HepG2 (cell line): Measurements from ENCODE around the gene CHD9. TPM values are rescaled to one million over a fixed set of nuclear protein-coding genes. Genes with fewer than 3 reads are reported as not detected.

Experiments used
- ATAD3A ChIP-seq: sonication (generic); formaldehyde crosslinking; IDR thresholded peaks from 2 replicates; pipeline ENCODE4 v1.4.0; 2020; ENCODE audit warnings: missing genetic modification reagents
- GATAD1 ChIP-seq: IDR thresholded peaks from 2 replicates; pipeline ENCODE4 v1.6.1; 2016; ENCODE audit warnings: missing genetic modification reagents, missing compliant biosample characterization
- KAT8 ChIP-seq: IDR thresholded peaks from 2 replicates; pipeline ENCODE4 v1.6.1; 2016; ENCODE audit warnings: missing genetic modification reagents, missing compliant biosample characterization
- MZF1 ChIP-seq: sonication (generic); formaldehyde crosslinking; IDR thresholded peaks from 2 replicates; pipeline ENCODE4 v1.8.1; 2023; ENCODE audit warnings: mild to moderate bottlenecking, missing genetic modification reagents, borderline replicate concordance
- RARA ChIP-seq: IDR thresholded peaks from 2 replicates; pipeline ENCODE4 v1.6.1; 2016; ENCODE audit warnings: missing genetic modification reagents, missing compliant biosample characterization
- RBFOX2 ChIP-seq: fragments of 200-400 bp; formaldehyde crosslinking; IDR thresholded peaks from 2 replicates; pipeline ENCODE4 v1.6.1; 2017; ENCODE audit warnings: low read depth, mild to moderate bottlenecking, low read length
- SMARCC2 ChIP-seq: fragments of 450-650 bp; IDR thresholded peaks from 2 replicates; pipeline ENCODE4 v1.6.1; 2017; ENCODE audit warnings: antibody characterized with exemption, mild to moderate bottlenecking
- STAG1 ChIP-seq: sonication (generic); formaldehyde crosslinking; IDR thresholded peaks from 2 replicates; pipeline ENCODE4 v1.4.0; 2020; ENCODE audit warnings: missing genetic modification reagents
- TBX3 ChIP-seq: fragments of 450-650 bp; IDR thresholded peaks from 2 replicates; pipeline ENCODE4 v1.6.1; 2017; ENCODE audit warnings: antibody characterized with exemption, mild to moderate bottlenecking, inconsistent platforms, borderline replicate concordance
- THYN1 ChIP-seq: sonication (generic); formaldehyde crosslinking; IDR thresholded peaks from 2 replicates; pipeline ENCODE4 v1.8.1; 2023; ENCODE audit warnings: low read depth, mild to moderate bottlenecking, moderate library complexity, missing genetic modification reagents, borderline replicate concordance
- ZNF260 ChIP-seq: sonication (generic); formaldehyde crosslinking; IDR thresholded peaks from 2 replicates; pipeline ENCODE4 v1.4.0; 2020; ENCODE audit warnings: missing genetic modification reagents, low read depth, mild to moderate bottlenecking, borderline replicate concordance
- polyA plus RNA-seq, 8 experiments: library from polyadenylated mRNA; depleted of rRNA in 3 of 8; stranded (reverse) in 7 of 8; unstranded in 1 of 8; fragments of >200 nt; fragmentation: Illumina TruSeq in 4 of 8; extraction: Trizol in 4 of 8; gene quantifications; 2 replicates each; pipeline versions ENCODE4 v1.2.1 to v1.2.3, GENCODE V29; 2011 to 2016; ENCODE audit warnings: low read depth in 4 of 8, missing spikeins in 1 of 8, mixed read lengths in 1 of 8; ENCODE audit not compliant: insufficient read depth in 1 of 8
- total RNA-seq, 5 experiments: library from RNA; depleted of rRNA; stranded (reverse); fragments of >200 nt; fragmentation: Illumina TruSeq; extraction: Trizol; gene quantifications; 2 replicates each; pipeline ENCODE4 v1.2.3, GENCODE V29; 2016; ENCODE audit warnings: low read depth in 1 of 5
- TF ChIP-seq, protein P1 (sequence below): IDR thresholded peaks from 2 replicates; pipeline ENCODE4 v1.6.1; 2016; ENCODE audit warnings: missing compliant biosample characterization, missing genetic modification reagents, borderline replicate concordance
- TF ChIP-seq, protein P2 (sequence below): sonication (generic); formaldehyde crosslinking; IDR thresholded peaks from 2 replicates; pipeline ENCODE4 v1.5.0; 2020; ENCODE audit warnings: mild to moderate bottlenecking, missing genetic modification reagents, moderate library complexity
- TF ChIP-seq, protein P3 (sequence below): sonication (generic); formaldehyde crosslinking; IDR thresholded peaks from 2 replicates; pipeline ENCODE4 v1.8.1; 2023; ENCODE audit warnings: mild to moderate bottlenecking, missing genetic modification reagents, borderline replicate concordance
- TF ChIP-seq, protein P4 (sequence below): sonication (generic); formaldehyde crosslinking; IDR thresholded peaks from 2 replicates; pipeline ENCODE4 v1.4.0; 2020; ENCODE audit warnings: missing genetic modification reagents
- TF ChIP-seq, protein P5 (sequence below): IDR thresholded peaks from 2 replicates; pipeline ENCODE4 v1.6.1; 2012; ENCODE audit warnings: low read depth, low read length, improper control_type of control experiment
- TF ChIP-seq, protein P6 (sequence below): sonication (generic); formaldehyde crosslinking; IDR thresholded peaks from 2 replicates; pipeline ENCODE4 v1.4.0; 2020; ENCODE audit warnings: missing genetic modification reagents, borderline replicate concordance

Gene CHD9
- total and polyA plus RNA-seq, 2 of the 13 experiments (the other 11 are each of a cell fraction or from before 2014, with no cell fraction given): 23.4 to 27.7 TPM

DNA sequence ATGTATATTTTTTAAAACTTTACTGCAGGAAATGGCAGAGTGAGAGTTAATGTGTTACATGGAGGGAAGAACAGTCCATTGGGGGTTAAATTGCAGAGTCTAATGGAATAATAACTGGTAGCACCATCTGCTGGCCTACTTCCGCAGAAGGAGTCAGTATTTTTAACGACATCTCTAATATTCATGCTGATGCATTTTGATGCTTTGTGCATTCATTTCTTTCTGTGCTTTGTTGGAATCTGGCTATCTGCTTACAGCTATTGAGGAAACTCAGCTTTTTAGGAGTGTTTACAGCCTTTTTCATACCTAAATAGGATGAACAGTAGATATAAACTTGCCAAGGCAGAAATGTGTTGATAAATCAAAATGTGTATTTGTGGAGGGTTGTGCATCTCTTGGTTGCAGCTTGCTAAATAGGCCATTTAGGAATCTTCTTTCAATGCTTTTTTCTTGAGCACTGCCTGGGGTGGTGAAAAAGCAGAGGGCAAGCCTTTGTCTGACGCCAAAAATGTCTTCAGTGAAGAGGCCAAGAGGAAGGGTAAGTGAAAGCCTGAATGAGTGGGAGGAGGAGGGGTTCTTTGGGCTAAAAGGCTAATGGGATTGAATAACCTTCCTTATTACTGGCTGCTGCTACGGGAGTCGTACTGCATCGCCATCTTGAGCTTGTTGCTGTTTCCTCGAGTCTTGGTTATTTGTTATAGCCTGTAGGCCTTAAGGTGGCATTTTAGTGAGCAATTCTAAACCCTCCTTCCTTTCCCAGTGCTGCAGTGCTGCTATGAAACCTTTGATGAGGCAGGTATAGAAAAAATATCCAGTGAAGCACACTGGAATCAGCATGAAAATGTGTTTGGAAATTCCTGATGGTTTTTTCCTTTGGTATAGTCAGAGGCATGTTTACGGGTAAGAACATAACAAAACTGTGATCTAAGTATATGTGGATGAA, 153.3 kb downstream of the CHD9 start (continued):
- TF ChIP-seq, protein P1, sequence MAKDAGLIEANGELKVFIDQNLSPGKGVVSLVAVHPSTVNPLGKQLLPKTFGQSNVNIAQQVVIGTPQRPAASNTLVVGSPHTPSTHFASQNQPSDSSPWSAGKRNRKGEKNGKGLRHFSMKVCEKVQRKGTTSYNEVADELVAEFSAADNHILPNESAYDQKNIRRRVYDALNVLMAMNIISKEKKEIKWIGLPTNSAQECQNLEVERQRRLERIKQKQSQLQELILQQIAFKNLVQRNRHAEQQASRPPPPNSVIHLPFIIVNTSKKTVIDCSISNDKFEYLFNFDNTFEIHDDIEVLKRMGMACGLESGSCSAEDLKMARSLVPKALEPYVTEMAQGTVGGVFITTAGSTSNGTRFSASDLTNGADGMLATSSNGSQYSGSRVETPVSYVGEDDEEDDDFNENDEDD (CRISPR knock-in tag): peak; percentile 39; the same call in 1 of the 2 replicates
- TF ChIP-seq TBX3 (no peak), THYN1 (CRISPR knock-in tag) (no peak), MZF1 (CRISPR knock-in tag) (no peak), SMARCC2 (no peak), RBFOX2 (no peak), ATAD3A (CRISPR knock-in tag) (no peak), STAG1 (CRISPR knock-in tag) (peak; percentile 61), GATAD1 (CRISPR knock-in tag) (0 out of 2 replicates have a peak, but pooled peaks have one; percentile 22), RARA (CRISPR knock-in tag) (0 out of 2 replicates have a peak, but pooled peaks have one; percentile 14), ZNF260 (CRISPR knock-in tag) (no peak), KAT8 (0 out of 2 replicates have a peak, but pooled peaks have one; percentile 15)
- TF ChIP-seq, protein P2, sequence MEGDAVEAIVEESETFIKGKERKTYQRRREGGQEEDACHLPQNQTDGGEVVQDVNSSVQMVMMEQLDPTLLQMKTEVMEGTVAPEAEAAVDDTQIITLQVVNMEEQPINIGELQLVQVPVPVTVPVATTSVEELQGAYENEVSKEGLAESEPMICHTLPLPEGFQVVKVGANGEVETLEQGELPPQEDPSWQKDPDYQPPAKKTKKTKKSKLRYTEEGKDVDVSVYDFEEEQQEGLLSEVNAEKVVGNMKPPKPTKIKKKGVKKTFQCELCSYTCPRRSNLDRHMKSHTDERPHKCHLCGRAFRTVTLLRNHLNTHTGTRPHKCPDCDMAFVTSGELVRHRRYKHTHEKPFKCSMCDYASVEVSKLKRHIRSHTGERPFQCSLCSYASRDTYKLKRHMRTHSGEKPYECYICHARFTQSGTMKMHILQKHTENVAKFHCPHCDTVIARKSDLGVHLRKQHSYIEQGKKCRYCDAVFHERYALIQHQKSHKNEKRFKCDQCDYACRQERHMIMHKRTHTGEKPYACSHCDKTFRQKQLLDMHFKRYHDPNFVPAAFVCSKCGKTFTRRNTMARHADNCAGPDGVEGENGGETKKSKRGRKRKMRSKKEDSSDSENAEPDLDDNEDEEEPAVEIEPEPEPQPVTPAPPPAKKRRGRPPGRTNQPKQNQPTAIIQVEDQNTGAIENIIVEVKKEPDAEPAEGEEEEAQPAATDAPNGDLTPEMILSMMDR: peak; percentile 63
- TF ChIP-seq, protein P3, sequence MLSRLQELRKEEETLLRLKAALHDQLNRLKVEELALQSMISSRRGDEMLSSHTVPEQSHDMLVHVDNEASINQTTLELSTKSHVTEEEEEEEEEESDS (CRISPR knock-in tag): no peak
- TF ChIP-seq, protein P4, sequence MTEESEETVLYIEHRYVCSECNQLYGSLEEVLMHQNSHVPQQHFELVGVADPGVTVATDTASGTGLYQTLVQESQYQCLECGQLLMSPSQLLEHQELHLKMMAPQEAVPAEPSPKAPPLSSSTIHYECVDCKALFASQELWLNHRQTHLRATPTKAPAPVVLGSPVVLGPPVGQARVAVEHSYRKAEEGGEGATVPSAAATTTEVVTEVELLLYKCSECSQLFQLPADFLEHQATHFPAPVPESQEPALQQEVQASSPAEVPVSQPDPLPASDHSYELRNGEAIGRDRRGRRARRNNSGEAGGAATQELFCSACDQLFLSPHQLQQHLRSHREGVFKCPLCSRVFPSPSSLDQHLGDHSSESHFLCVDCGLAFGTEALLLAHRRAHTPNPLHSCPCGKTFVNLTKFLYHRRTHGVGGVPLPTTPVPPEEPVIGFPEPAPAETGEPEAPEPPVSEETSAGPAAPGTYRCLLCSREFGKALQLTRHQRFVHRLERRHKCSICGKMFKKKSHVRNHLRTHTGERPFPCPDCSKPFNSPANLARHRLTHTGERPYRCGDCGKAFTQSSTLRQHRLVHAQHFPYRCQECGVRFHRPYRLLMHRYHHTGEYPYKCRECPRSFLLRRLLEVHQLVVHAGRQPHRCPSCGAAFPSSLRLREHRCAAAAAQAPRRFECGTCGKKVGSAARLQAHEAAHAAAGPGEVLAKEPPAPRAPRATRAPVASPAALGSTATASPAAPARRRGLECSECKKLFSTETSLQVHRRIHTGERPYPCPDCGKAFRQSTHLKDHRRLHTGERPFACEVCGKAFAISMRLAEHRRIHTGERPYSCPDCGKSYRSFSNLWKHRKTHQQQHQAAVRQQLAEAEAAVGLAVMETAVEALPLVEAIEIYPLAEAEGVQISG (CRISPR knock-in tag): no peak
- TF ChIP-seq, protein P5, sequence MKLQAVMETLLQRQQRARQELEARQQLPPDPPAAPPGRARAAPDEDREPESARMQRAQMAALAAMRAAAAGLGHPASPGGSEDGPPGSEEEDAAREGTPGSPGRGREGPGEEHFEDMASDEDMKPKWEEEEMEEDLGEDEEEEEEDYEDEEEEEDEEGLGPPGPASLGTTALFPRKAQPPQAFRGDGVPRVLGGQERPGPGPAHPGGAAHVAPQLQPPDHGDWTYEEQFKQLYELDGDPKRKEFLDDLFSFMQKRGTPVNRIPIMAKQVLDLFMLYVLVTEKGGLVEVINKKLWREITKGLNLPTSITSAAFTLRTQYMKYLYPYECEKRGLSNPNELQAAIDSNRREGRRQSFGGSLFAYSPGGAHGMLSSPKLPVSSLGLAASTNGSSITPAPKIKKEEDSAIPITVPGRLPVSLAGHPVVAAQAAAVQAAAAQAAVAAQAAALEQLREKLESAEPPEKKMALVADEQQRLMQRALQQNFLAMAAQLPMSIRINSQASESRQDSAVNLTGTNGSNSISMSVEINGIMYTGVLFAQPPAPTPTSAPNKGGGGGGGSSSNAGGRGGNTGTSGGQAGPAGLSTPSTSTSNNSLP: peak; percentile 68; the same call in 1 of the 2 replicates
- TF ChIP-seq, protein P6, sequence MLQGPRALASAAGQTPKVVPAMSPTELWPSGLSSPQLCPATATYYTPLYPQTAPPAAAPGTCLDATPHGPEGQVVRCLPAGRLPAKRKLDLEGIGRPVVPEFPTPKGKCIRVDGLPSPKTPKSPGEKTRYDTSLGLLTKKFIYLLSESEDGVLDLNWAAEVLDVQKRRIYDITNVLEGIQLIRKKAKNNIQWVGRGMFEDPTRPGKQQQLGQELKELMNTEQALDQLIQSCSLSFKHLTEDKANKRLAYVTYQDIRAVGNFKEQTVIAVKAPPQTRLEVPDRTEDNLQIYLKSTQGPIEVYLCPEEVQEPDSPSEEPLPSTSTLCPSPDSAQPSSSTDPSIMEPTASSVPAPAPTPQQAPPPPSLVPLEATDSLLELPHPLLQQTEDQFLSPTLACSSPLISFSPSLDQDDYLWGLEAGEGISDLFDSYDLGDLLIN (CRISPR knock-in tag): no peak
